Measurements from ENCODE around the gene GNAT2.

Gene GNAT2

GRCh38 chr1:109641078-109641740 lies 21.8 kb upstream of the GNAT2 start:
- no peak for DNase-seq

- DNase-seq: peak; percentile 41
Measured at GRCh38 chr1:109640285-109640865, 21.0 kb upstream of the GNAT2 start.

GRCh38 chr1:109639841-109640184 lies 20.4 kb upstream of the GNAT2 start:
- DNase-seq: no peak

- no peak for DNase-seq
Measured at GRCh38 chr1:109639063-109639840, 19.8 kb upstream of the GNAT2 start.

GRCh38 chr1:109637446-109637845 lies 18.0 kb upstream of the GNAT2 start:
- DNase-seq: no peak

GRCh38 chr1:109636201-109636952 lies 17.0 kb upstream of the GNAT2 start:
- no peak for DNase-seq

GRCh38 chr1:109635862-109636200 lies 16.4 kb upstream of the GNAT2 start:
- DNase-seq: no peak

GRCh38 chr1:109634771-109635750 lies 15.6 kb upstream of the GNAT2 start:
- no peak for DNase-seq

- DNase-seq: no peak
Measured at GRCh38 chr1:109634292-109634691, 14.9 kb upstream of the GNAT2 start.

- DNase-seq: no peak
Measured at GRCh38 chr1:109632671-109633346, 13.4 kb upstream of the GNAT2 start.

GRCh38 chr1:109631513-109632505 lies 12.4 kb upstream of the GNAT2 start:
- no peak for DNase-seq

GRCh38 chr1:109630898-109631512 lies 11.6 kb upstream of the GNAT2 start:
- no peak for DNase-seq

GRCh38 chr1:109630081-109630897 lies 10.9 kb upstream of the GNAT2 start:
- no peak for DNase-seq

- no peak for DNase-seq
Measured at GRCh38 chr1:109629372-109630030, 10.1 kb upstream of the GNAT2 start.

- no peak for DNase-seq
Measured at GRCh38 chr1:109628540-109629321, 9.3 kb upstream of the GNAT2 start.

- DNase-seq: no peak
Measured at GRCh38 chr1:109627692-109628399, 8.4 kb upstream of the GNAT2 start.

Data from NCI-H526 treated with DMSO at 0.1 percent for 48 hours (cell line).